ENCODE results near the gene BAHCC1. TPM values are rescaled to one million over a fixed set of nuclear protein-coding genes. Genes with fewer than 3 reads are reported as not detected.
A peak's percentile ranks its signal among the peaks of the same experiment; 100 is the strongest.

Gene BAHCC1
- total RNA-seq, 1 experiment from 2014 or later = 3.1 TPM

GRCh38 chr17:81481815-81482505 lies 86.7 kb downstream of the BAHCC1 start:
- H3K9me3 Mint-ChIP-seq = peaks cover 0 to 3% of the 10 kb centered on the region in 2 experiments; a peak in 2 of 5 replicates
- H4K91ac ChIP-seq (ENCODE audit: insufficient read length, low read depth, low read length) = no peak overlapping the region
- H2BK120ac ChIP-seq (ENCODE audit: low read depth, low read length, poor library complexity, severe bottlenecking) = no peak overlapping the region
- H2BK15ac ChIP-seq (ENCODE audit: low read depth, low read length) = no peak overlapping the region
- H3T11ph ChIP-seq (ENCODE audit: low read length) = no peak overlapping the region
- H3K27ac Mint-ChIP-seq = no peak overlapping the region
- no peak overlapping the region for H2BK20ac ChIP-seq (ENCODE audit: low read depth, low read length, poor library complexity, severe bottlenecking)
- H3K18ac ChIP-seq (ENCODE audit: insufficient read length, low read depth, low read length) = no peak overlapping the region
- no peak for DNase-seq
- H3K4me1 Mint-ChIP-seq = peaks cover 4 to 6% of the 10 kb centered on the region in 2 experiments
- no peak overlapping the region for H3K9ac ChIP-seq (ENCODE audit: extremely low read depth, insufficient read length, low read length)
- H3K23me2 ChIP-seq (ENCODE audit: insufficient read length, low read depth, low read length, poor library complexity, severe bottlenecking) = peaks cover 7% of the 10 kb centered on the region
- H3K14ac ChIP-seq (ENCODE audit: insufficient read depth, low read length) = no peak overlapping the region
- H2BK5ac ChIP-seq (ENCODE audit: insufficient read length, low read length) = no peak overlapping the region
- TF ChIP-seq, protein P1, sequence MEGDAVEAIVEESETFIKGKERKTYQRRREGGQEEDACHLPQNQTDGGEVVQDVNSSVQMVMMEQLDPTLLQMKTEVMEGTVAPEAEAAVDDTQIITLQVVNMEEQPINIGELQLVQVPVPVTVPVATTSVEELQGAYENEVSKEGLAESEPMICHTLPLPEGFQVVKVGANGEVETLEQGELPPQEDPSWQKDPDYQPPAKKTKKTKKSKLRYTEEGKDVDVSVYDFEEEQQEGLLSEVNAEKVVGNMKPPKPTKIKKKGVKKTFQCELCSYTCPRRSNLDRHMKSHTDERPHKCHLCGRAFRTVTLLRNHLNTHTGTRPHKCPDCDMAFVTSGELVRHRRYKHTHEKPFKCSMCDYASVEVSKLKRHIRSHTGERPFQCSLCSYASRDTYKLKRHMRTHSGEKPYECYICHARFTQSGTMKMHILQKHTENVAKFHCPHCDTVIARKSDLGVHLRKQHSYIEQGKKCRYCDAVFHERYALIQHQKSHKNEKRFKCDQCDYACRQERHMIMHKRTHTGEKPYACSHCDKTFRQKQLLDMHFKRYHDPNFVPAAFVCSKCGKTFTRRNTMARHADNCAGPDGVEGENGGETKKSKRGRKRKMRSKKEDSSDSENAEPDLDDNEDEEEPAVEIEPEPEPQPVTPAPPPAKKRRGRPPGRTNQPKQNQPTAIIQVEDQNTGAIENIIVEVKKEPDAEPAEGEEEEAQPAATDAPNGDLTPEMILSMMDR (conservative IDR thresholded peaks at IDR 0.05) = no peak
- no peaks in the 10 kb centered on the region for H3K9me3 ChIP-seq (ENCODE audit: control insufficient read depth, low read depth, low read length)
- H3K56ac ChIP-seq (ENCODE audit: insufficient read length, low read depth, low read length) = no peak overlapping the region
- H2AK5ac ChIP-seq (ENCODE audit: insufficient read length, low read length) = no peak overlapping the region
- H2BK12ac ChIP-seq (ENCODE audit: insufficient read length, low read depth, low read length) = no peak overlapping the region
- peak overlapping the region; percentile 41 to 74 for H3K4me3 Mint-ChIP-seq
- no peak overlapping the region for H2AFZ ChIP-seq (ENCODE audit: low read length)
- H3K23ac ChIP-seq (ENCODE audit: insufficient read length, low read depth, low read length) = no peak overlapping the region
- peak overlapping the region; percentile 19 for H3K4me2 ChIP-seq (ENCODE audit: insufficient read depth, insufficient read length, low read length)
- H3K27me3 ChIP-seq (ENCODE audit: insufficient read depth, low read length) = peaks cover 12% of the 10 kb centered on the region; the same call in 1 of the 2 replicates
- H3K36me3 Mint-ChIP-seq (ENCODE audit: insufficient read depth in 1 of 3, low read depth in 3 of 3) = no peaks in the 10 kb centered on the region
- H4K20me1 ChIP-seq (ENCODE audit: control insufficient read depth, insufficient read depth, insufficient read length) = no peaks in the 10 kb centered on the region
- no peak overlapping the region for H3K27ac ChIP-seq (ENCODE audit: insufficient read length, low read depth, low read length)
- no peak overlapping the region for H4K8ac ChIP-seq (replicated peaks; ENCODE audit: insufficient read length, low read depth, low read length)
- no peaks in the 10 kb centered on the region; the same call in 1 of the 2 replicates for H3K4me1 ChIP-seq (ENCODE audit: insufficient read depth, low read length)
- no CpG with 5 or more reads among the region's 18 CpGs for WGBS (ENCODE audit: extremely low coverage, insufficient read length, low lambda C conversion rate)
- H3K79me1 ChIP-seq (ENCODE audit: insufficient read depth, low read depth, low read length, poor library complexity, severe bottlenecking) = no peaks in the 10 kb centered on the region
- no peak overlapping the region for H4K5ac ChIP-seq (ENCODE audit: insufficient read length, low read depth, low read length)
- no peaks in the 10 kb centered on the region for H3K79me2 ChIP-seq (ENCODE audit: insufficient read depth, low read length)
- H3K4ac ChIP-seq (ENCODE audit: low read depth, low read length) = no peak overlapping the region
- peaks cover 75% of the 10 kb centered on the region for H3K27me3 Mint-ChIP-seq (ENCODE audit: low read depth)
